Activated gamma-delta T cell treated with Interleukin-2 at 50 U/mL for 16 hours (primary cell): ENCODE results near the gene TMEM31.

ENCODE experiments used
- DNase-seq: peaks from one replicate; pipeline ENCODE4 v3.0.0-alpha.2; 2020

The TMEM31 gene, protein sequence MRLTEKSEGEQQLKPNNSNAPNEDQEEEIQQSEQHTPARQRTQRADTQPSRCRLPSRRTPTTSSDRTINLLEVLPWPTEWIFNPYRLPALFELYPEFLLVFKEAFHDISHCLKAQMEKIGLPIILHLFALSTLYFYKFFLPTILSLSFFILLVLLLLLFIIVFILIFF

DNA sequence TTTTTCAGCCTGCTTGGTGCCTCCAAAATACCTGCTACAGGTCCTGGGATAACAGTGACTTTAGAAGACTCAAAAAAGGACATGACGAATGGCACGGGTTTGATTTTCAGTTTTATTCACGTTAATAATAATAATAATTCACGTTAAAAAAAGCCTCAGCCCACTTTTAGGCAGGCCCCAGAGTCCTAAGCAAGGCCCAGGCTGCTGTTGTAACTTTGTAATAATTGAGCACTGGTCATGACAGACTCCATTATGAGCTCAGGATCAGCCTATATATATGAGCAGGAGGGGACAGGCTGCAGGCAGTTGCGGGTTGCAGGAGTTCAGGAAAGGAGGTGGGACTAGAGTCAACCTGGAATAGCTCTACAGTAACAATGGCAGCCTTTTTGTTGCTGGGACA is at the start of gene TMEM31:
Gene TMEM31 (plus strand): TSS at position 301 of the 400 bp plus-strand sequence. CDS start 1,350 bp downstream, outside the sequence.
- no peak for DNase-seq

DNA sequence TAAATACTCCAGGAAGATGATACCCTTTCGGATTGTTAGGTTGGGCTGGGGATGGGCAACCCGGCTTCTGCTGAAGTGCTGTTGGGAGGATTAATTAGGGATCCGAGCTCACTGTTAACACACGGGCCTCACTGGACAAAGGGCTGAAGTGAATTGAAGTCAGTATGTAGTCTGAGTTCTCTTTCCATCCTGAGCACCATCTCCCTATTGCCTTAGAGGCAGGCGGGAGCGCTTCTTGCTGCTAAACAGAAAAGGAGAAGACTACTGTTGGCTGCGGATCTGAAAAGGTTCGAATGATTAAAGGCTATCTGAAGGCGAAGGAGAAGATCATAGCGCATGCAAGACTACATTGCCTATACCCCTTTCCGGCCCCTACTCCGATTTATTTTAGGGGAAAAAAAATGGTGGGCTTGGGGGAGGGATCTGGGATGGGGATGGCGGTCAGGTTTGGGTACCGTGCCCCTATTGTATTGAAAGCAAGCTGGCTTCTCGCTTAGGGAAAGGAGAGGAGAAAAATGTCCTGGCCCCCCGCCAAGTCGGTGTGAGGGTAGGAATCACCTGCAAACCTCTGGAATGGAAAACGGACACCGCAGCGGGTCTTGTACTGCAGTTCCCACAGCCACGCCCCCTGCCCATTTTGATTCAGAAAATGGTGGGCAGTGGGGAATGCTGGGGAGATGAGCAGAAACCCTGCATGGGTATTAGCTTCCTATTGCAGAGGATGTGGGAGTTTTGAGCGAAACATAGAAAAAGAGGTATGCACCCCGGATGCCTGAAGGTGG is 46.5 kb upstream of the TMEM31 start:
- no peak for DNase-seq

DNA sequence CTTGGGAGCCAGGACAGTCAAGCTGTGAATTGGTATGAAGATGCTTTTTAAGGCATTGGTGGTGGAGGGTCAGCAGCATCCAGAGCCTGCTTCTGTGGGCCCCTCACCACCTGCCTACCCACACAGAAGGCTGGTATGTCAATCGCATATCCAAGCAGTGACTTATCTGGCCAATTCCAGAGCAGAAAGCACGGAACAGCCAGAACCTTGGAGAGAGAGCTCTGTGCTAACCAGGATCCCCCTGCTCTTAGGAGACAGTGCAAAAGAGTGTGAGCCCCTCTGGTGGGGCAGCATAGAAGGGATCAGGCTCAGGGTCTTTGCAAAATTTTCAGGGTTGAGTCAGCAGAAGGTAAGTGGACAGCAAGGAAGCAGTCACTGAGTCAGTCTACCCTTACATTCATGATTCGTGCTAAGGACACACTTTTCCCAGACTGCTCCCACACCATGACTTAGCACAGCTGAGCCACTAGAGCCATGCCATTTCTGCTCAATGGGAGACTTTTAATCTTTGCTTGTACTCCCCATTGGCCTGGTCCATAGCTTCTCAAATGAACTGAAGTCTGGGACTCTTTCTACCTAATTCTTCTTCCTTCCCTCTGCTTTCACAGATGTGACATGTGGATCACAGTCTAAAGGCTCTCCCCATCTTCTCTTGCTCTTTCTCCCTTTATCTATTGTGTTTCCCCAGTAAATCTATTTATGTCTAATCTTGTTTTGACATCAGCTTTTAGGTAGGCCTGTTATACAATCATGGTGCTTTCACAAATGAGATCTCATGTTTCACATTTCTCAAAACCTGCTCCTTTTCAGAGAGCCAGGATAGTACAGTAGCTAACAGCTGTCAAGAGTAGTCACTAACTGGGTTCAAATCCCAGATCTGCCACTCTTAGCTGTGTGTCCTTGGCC is 44.3 kb upstream of the TMEM31 start:
- no peak for DNase-seq

DNA sequence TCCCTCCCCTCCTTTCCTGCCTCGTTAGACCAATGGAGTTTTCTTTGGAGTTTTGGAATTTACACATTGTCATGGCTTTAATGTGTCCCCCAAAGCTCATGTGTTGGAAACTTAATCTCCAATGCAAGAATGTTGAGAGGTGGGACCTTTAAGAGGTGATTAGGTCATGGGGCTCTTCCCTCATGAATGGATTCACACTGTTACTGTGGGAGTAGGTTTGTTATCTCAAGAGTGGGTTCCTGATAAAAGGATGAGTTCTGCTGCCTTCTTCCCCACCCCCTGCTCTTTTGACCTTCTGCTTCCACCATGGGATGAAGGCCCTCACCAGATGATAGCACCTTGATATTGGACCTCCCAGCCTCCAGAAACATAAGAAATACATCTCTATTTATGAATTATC is 41.0 kb upstream of the TMEM31 start:
- DNase-seq = no peak

DNA sequence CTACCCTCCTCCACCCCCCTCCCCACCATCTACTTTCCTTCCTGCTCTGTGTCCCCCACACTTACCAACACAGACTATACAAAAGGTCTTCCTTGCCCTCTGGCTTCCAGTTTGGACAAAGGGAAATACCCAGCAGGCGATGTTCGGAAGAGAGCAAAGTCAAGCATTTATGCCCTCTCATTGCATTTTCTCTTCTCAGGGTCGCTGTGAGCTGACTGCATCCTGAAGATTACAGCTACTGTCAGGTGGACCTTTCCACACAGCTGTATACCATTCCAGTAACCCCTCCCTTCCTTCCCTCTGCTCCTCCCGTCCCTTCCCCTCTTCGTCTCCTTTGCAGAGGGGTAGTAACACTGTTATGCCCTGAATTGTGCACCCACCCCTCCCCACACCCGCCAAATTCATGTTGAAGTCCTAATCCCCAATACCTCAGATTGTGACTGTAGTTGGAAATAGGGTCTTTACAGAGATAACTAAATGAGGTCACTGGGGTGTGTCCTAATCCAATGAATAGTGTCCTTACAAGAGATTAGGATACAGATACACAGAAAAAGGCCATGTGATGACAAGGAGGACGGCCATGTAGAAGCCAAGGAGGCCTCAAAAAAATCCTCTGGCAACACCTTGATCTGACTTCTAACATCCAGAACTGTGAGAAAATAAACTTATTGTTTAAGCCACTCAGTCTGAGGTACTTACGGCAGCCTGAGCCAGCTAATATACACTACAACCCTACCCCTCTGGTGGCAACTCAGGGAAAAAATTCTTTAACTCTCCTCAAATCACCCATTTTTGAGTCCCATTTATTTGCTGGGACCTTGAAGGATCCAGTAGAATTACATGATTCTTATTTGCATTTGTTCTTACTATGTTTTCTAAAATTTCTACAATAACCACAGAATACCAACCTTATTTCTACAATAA is 35.9 kb upstream of the TMEM31 start:
- no peak for DNase-seq

DNA sequence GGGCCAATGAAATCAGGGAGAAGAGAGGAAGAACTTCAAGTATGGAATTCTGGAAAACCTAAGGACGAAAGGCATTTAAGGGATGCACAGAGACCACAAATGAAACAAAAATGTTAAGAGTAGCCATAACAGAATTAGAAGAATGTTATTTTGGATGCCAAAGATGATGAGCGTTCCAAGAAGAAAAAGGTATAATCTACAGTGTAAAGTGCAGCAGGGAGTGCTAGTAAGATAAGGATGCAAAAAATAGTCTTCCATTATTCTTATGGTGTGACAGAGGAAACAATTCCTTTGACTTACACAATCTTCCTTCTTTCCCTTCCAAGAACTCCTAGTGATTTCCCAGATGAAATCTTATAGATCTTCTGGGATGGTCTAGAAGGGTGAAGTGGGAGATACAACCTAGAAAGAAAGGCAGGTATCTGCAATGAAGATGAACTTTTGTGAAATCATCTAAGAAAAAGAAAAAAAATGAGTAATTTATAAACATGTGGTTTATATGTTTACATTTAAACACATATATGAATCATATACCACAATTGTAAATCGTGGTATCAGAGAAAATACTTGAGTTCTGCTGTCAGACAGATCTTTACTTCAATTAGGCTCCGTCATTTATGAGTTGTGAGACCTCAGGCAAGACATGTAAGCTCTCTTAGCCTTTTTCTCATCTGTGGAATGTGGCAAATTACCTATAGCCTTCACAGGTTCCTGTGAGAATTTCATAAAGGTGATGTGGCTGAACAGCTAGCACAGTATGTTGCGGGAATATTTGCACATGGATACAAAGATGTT is 32.3 kb upstream of the TMEM31 start:
- no peak for DNase-seq

DNA sequence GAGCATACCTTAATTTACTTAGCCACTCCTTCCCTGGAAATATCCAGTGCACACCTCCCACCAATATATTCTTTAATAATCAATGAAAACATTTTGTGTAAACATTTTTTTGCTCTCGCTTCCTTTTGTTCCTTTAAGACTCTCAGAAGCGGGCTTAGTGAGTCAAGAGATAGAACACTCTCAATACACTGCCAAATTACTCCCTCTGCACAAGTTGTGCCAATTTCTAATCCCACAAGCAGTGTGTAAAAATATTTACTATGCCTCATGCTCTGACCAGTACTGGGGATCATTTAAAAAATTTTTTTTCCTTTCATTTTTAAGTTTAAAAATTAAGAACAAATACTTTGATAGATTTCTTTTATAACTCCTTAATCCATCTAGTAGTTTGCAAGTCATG is 29.3 kb upstream of the TMEM31 start:
- no peak for DNase-seq

DNA sequence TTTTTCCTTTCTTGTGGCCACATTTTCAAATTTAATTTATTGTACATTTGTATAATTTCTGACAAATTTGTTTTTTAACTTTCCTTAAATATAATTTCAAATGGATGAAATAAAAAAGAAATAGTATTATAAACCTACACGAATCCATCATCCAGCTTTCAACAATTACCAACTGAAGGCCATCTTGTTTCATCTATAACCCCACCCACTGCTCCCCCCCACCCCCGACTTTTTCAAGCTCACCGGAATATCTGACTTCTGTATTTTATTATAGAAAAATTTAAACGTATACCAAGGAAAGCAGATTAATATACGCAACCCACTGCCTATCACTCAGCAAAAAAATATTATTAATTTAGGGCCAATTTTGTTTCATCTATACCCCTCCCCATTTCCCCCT is 25.3 kb upstream of the TMEM31 start:
- no peak for DNase-seq

DNA sequence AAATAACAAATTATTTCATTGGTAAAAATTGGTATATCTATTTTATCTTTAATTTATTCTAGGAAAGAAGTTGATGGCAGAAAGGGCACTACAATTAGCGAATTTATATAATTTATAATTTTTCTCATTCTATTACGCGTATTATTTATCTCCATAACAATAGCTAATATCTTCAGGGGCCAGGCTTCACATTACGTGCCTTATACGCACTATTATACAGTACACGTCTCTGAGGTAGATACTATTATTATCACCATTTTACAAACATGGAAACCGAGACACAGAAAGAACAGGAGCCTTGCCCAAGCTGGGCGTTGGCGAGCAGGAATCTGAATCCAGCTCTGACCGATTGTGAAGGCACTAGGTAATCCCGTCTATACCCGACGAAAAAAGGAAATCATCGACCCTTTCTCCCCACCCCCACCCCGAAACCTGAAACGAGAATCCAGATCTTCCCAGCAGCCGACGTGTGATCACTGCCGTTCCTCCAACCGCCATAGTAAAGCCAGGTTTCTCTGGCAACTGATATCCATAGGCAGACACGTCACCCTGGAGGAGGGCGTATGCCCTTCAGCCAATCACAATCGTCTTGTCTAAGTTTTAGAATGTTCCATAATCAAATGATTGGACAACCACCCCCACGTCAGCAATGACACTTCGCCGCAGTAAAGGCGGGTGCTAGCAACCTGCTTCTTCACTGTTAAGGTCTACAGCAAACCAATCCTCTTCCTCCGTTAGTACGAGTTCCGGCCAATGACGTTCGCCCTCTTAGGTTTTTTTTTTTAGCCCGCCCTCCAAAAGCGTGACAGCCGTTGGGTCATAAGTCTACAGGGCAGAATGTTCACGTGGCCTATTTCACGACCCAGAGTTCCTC is 24.3 kb upstream of the TMEM31 start, which contains the start of gene MORF4L2:
Gene MORF4L2 (minus strand): TSS at position 501 of the 874 bp plus-strand sequence. CDS start 9,672 bp downstream, outside the sequence.
- peak; percentile 78 for DNase-seq

DNA sequence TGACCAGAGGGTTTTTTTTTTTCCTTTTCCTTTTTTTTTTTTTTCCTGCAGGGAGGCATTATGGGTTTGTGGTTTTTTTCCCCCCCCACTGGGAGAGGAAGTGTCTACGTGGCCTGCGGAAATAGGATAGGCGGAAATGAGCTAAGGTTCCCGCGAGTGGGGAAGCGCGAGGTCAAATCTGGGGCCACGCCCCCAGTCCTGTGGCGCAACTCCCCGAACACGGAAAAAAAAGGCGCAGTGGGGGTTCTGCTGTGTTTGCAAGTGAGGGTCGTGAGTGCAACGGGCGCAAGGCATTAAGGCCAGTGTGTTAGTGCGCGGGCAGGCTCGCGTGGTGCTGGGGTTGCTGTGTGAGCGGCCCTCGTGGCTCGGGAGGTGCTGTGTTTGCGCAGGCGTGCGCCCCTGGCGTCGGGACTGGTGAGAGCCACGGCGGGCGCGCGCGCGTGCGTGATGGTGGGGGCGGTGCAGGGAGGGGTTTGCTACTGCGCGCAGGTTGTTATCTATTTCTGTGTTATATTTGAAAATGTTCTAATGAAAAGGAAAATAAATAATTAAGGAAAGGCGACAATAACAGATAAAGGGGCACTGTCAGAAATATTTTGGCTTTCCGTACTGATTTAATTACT is 23.5 kb upstream of the TMEM31 start:
- DNase-seq = peak; percentile 84

DNA sequence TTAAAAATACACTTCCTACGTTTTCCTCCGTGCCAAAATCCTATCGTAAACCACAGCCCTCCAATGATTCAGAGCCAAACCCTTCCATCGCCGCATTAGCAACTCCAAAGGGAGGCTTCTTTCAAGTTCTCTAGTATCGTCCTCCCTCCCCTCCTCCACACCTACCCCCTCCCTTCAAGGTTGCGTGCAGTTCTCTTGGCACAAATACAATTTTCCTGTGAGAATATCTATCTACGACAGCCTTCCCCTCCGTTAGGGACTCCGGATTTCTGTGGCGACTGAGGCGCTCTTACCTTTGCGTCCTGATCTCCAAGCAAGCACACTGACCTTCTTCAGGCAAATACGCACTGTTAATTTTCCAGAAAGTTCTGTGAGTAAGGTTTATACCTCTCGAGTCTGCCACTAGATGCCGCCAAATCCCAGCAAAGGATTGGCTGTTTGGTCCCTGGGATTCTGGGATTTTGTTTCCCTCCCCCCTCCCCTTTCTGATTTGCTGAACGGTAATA is 23.0 kb upstream of the TMEM31 start:
- DNase-seq = peak; percentile 25

DNA sequence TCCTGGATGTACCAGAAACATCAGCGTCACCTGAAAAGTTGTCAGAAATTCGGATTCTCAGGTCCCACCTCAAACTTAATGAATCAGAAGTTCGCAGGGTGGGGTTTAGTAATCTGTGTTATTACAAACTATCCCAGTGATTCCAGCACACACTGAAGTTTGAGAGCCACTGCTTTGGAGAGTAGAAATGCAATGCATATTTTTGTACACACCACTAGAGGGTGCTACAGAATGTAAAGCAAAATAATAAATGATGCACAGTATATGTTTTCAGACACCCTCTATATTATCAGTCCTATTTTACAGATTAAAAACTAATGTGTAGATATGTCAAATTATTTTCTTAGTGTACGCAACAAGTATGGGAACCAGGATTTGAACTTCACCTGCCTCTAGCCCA is 21.8 kb upstream of the TMEM31 start:
- DNase-seq = no peak

DNA sequence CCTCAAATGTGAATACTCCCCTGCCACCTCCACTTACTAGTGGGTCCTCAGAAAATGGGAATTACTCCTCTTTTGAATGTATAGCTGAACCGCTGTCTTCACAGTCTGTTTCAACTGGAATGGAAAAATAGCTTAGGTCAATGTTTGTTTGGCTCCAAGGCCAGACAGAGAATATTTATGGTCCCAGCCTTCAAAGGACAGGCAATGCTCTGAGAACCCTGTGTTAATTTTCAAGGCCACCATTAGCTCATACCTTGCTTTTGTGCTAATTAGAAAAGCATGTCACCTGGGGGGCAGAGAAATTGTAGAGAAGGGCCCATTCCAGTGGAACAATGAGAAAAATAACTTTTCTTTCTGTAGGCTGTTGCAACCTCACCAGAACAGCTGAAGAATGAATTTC is 19.6 kb upstream of the TMEM31 start:
- DNase-seq = no peak

DNA sequence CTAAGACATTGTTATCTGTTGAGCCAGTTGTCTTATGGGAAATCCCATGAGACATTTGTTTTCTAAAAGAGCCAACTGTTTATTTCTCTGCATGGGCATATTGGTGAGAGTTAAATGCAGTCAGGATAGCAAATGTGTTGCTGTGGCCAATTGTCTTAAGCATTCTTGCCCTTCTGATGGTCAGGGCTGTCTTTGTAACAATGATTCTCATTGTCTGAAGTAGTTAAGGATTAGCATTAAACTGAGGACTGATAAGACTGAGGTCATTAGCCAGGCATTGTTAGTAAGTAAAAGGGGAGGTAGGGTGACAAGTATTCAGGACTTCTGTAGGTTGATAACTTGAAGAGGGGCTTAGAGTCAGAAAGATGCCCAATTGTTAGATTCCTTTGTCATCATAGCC is 13.0 kb upstream of the TMEM31 start:
- no peak for DNase-seq

DNA sequence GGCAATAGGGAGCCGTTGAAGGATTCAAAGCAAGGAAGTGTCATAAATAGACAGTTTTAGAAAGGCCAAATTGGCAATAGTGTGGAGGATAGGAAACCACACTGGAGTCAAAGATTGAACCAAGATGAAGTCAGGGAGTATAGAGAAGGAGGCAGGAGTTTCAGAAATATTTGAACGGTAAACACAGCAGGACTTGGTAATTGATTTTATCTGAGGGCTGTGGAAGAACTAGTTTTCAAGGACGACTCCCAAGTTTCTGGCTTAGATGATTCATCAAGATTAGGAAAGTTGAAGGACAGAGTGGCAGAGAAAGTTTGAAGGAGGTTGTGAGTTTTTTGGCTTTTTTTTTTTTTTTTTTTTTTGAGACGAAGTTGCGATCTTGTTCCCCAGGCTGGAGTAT is 11.5 kb upstream of the TMEM31 start:
- no peak for DNase-seq

DNA sequence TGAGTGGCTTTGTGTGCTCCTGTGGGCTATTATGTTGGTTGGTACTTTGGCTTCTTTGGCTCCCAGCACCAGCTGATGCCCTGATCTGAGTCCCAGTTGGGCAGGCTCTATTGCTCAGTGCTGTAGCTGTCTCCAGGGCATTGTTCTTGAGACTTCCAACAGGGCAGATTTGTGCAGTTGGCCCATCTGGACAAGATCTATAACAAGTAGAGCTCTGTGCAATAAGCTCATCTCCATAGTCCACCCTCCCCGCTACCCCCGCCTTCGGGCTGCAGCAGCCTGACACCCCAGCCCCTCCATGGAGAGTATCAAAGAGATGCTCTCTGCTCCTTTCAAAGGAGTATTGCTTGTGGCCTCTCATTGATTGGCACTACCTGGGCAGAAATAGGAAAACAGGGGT is 5.8 kb upstream of the TMEM31 start:
- no peak for DNase-seq

DNA sequence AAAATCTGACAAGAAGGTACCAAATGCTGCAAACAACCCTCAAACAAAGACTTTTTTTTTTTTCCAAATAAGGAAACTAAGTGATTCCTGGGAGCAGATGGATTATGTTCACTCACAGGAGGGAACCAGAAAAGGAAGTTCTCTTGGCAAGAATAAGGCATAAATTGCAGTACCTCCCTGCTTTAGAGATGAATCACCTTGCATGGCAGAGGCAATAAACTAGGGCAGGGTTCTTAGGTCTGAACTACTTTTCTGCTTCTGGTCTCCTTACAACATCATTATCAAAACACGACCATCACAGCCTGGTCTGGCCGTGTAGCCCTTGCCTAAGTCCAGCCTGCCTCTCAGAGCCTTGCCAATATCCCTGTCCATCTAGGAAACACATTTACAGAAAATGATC is 6.3 kb downstream of the TMEM31 start:
- DNase-seq = no peak

DNA sequence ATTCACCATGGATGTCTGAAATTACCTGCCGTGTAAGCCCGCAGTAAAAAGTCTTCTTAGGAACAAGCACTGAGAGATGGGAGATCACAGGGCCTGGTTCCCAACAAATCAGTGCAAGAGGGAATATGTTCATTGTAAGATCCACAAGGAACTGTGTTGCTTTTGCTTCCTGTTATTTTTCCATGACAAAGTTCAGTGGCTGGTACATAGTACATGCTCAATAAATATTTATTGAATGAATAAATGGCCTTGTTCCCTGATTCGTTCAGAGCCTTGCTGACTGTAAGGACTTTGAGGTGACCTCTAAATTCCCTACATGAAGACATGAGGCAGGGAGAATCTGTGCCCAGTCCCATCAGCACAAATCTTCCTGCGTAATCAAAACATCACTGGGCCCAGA is 7.4 kb downstream of the TMEM31 start:
- DNase-seq = no peak

DNA sequence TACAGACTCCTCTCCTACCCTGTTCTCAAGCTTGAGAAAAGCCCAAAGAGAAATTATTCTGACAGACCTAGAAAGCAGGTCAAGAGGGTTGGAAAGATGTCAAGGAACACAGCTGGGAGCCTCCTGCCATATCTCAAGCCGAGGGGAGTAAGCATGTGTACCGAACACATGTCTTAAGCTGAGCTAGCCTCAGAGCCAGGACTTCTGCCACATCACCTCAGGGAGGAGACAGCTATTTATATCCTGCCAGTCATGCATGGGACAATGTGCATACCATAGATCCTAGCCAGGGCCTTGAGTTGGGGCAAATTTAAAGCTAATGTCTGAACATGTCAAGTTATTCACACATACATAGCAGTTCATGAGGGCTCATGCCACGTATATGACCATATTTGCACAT is 11.8 kb downstream of the TMEM31 start:
- no peak for DNase-seq

DNA sequence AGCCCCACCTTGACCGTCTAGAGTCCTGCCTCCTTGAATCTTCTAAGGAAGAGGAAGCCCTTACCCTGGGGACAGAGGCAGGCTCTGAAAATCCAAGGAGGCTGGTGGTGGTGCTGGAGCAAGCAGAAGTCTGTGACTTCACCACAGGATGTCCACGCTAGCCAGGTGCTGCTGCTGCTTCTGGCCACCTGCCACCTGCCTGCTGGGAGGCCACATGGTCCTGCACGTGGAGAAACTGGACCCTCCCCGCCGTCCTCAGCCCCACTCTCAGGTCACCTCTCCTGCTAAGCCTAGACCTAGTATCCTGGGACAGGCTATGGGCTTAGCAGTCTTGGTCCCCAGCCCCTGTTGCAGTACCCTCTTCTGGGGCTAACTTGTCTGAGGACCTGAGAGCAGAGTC is 15.8 kb downstream of the TMEM31 start:
- no peak for DNase-seq
